CD4-positive, alpha-beta T cell (primary cell): ENCODE results near the gene TRMT44. TPM values are rescaled to one million over a fixed set of nuclear protein-coding genes. Genes with fewer than 3 reads are reported as not detected.

Experiments used
- ATAC-seq: fragments of 200-7000 bp; cut with Tn5 transposase; one replicate; pipeline ENCODE4 v1.10.0; 2022; ENCODE audit warnings: mild to moderate bottlenecking; ENCODE audit not compliant: poor library complexity
- CTCF ChIA-PET: fragments of 350-600 bp; sonication (Branson Sonifier 250); formaldehyde crosslinking; loops from one replicate; lab custom pipeline; 2021; ENCODE audit warnings: antibody characterized with exemption, inconsistent platforms; lab: Charles Lee
- POLR2A ChIA-PET: fragments of 350-600 bp; sonication (Branson Sonifier 250); formaldehyde crosslinking; loops from one replicate; lab custom pipeline; 2021; ENCODE audit warnings: antibody characterized with exemption, inconsistent platforms; lab: Charles Lee
- DNase-seq, 14 experiments: peaks; one replicate each; pipeline ENCODE4 v3.0.0-alpha.2; 2013 to 2020; ENCODE audit warnings: mixed read lengths in 2 of 14
- H3K27ac ChIP-seq, 2 donors: one replicate each; pipeline versions ENCODE4 v1.5.1 to v1.7.0; 2013; ENCODE audit warnings: low read length in 2 of 2, low read depth in 1 of 2, mild to moderate bottlenecking in 1 of 2
- H3K27me3 ChIP-seq, 2 experiments: 1 replicate in 1 of 2; 2 replicates in 1 of 2; pipeline versions ENCODE4 v1.6.1 to v1.7.0; 2013; ENCODE audit warnings: low read length in 2 of 2, control low read depth in 1 of 2, mild to moderate bottlenecking in 1 of 2, moderate library complexity in 1 of 2; ENCODE audit not compliant: insufficient read depth in 2 of 2, control insufficient read depth in 1 of 2
- H3K36me3 ChIP-seq: one replicate; pipeline ENCODE4 v1.6.1; 2013; ENCODE audit warnings: low read length, control low read depth; ENCODE audit not compliant: insufficient read depth
- H3K4me1 ChIP-seq: one replicate; pipeline ENCODE4 v1.6.1; 2013; ENCODE audit warnings: low read length, control low read depth; ENCODE audit not compliant: insufficient read depth
- H3K4me3 ChIP-seq: one replicate; pipeline ENCODE4 v1.5.1; 2013; ENCODE audit warnings: mild to moderate bottlenecking, low read length, moderate library complexity
- H3K9me3 ChIP-seq, 2 experiments: 1 replicate in 1 of 2; 2 replicates in 1 of 2; pipeline versions ENCODE4 v1.6.1 to v1.7.0; 2013; ENCODE audit warnings: low read length in 2 of 2, mild to moderate bottlenecking in 2 of 2, control low read depth in 1 of 2, moderate library complexity in 1 of 2; ENCODE audit not compliant: control insufficient read depth in 1 of 2, insufficient read depth in 1 of 2
- H3K27ac Mint-ChIP-seq: one replicate; pipeline ENCODE4 v1.8.0; 2020; ENCODE audit warnings: mixed read lengths
- H3K27me3 Mint-ChIP-seq: one replicate; pipeline ENCODE4 v1.8.0; 2021; ENCODE audit warnings: mixed read lengths
- H3K36me3 Mint-ChIP-seq: one replicate; pipeline ENCODE4 v1.8.0; 2021; ENCODE audit warnings: low read depth, mixed read lengths
- H3K4me1 Mint-ChIP-seq: one replicate; pipeline ENCODE4 v1.8.0; 2021; ENCODE audit warnings: low read depth, mixed read lengths
- H3K4me3 Mint-ChIP-seq: one replicate; pipeline ENCODE4 v1.8.0; 2020; ENCODE audit warnings: mild to moderate bottlenecking, mixed read lengths
- H3K9me3 Mint-ChIP-seq: one replicate; pipeline ENCODE4 v1.8.0; 2020; ENCODE audit warnings: mixed read lengths
- intact Hi-C, 2 experiments: fragments of 100-400 bp; cut with DNase I in 1 of 2; cut with micrococcal nuclease in 1 of 2; formaldehyde crosslinking; loops; one replicate each; pipeline versions ENCODE4 v1.15.1 to v1.9.0; 2023 to 2025; cut with DNase I, micrococcal nuclease
- total RNA-seq, 174 experiments: library from RNA in 2 of 174; stranded (reverse) in 2 of 174; gene quantifications; one replicate each; pipeline ENCODE4 v1.2.3 and lab custom pipeline; 2021 to 2026
- TF ChIP-seq, protein P1 (sequence below): fragments of 200-600 bp; IDR thresholded peaks from one replicate; pipeline ENCODE4 v1.8.0; 2022; ENCODE audit warnings: antibody characterized with exemption, mild to moderate bottlenecking

The TRMT44 gene
- total RNA-seq, 2 experiments from 2014 or later = 25.6 to 29.2 TPM

DNA sequence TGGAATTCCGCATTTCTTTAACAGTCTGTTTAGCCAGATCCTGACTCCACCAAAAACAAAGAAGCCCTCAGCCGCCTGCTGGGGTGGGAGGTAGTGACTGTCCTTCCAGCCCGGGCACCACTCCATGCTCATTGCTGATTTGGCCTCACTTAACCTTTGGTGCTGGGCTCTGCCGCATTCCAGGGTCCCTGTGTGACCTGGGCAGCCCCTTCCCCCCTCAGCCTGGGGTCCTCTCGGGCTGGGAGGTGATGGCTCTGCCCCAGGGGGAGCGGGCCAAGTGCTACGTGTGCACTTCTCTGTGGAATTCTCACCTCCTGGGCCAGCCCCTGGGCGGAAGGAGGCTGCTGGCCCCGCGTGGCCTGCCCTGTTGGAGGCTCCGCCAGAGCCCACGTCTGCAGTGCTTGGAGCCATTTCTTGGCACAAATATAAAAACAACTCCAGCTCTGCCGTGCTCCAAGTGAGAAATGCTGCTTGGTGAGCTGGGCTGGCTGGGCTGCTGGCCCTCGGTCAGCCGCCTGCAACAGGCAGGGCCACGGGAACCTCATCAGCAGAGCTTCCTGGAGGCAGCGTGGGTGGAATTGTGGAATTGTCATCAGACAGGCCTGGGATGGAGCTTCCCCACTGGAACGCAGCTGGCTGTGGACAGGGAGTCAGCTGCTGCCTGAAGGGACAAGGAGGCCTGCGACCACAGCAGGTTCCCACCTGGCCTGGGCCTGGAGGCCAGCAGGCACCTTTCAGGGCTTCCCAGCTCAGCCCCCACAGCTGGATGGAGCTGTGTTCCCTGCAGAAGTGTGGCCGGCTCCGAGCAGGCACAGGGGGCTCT lies 66.0 kb downstream of the TRMT44 start:
- Histone ChIP-seq H3K27ac (no peak overlapping the region), H3K4me3 (no peak overlapping the region), H3K4me1 (no peaks in the 10 kb centered on the region), H3K9me3 (peaks cover 0 to 6% of the 10 kb centered on the region in 2 experiments), H3K27me3 (no peaks in the 10 kb centered on the region), H3K36me3 (no peaks in the 10 kb centered on the region)
- H3K27ac Mint-ChIP-seq = no peak overlapping the region
- no peak for ATAC-seq
- no peaks in the 10 kb centered on the region for H3K36me3 Mint-ChIP-seq
- H3K9me3 Mint-ChIP-seq = no peaks in the 10 kb centered on the region
- no peaks in the 10 kb centered on the region for H3K4me1 Mint-ChIP-seq
- no peak overlapping the region for H3K4me3 Mint-ChIP-seq
- TF ChIP-seq, protein P1, sequence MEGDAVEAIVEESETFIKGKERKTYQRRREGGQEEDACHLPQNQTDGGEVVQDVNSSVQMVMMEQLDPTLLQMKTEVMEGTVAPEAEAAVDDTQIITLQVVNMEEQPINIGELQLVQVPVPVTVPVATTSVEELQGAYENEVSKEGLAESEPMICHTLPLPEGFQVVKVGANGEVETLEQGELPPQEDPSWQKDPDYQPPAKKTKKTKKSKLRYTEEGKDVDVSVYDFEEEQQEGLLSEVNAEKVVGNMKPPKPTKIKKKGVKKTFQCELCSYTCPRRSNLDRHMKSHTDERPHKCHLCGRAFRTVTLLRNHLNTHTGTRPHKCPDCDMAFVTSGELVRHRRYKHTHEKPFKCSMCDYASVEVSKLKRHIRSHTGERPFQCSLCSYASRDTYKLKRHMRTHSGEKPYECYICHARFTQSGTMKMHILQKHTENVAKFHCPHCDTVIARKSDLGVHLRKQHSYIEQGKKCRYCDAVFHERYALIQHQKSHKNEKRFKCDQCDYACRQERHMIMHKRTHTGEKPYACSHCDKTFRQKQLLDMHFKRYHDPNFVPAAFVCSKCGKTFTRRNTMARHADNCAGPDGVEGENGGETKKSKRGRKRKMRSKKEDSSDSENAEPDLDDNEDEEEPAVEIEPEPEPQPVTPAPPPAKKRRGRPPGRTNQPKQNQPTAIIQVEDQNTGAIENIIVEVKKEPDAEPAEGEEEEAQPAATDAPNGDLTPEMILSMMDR = no peak
- POLR2A ChIA-PET = no interaction called here
- no peak for DNase-seq
- CTCF ChIA-PET = no interaction called here
- H3K27me3 Mint-ChIP-seq = no peaks in the 10 kb centered on the region
- intact Hi-C loops = no loop called here

DNA sequence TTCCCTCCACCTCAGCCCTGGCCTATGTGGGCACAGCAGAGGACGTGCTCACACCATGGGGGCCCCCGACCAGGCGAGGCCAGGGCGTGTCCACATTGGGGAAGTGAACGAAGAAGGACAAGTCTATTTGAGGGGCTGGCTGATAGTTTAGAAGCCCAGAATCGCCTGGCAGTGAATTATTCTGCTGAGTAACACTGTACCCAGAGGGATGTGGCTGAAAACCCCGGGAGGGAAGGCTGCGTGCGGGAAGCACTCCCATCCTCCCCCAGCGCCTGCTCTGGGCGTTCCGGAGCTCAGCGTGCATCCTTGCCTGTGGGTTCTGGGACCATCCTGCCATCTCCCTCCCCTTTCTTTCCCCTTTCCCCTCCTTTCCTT lies 66.6 kb downstream of the TRMT44 start:
- CTCF ChIA-PET = no interaction called here
- DNase-seq (no peak), ATAC-seq (no peak)
- Mint-ChIP-seq H3K27ac (no peak overlapping the region), H3K9me3 (no peaks in the 10 kb centered on the region), H3K4me1 (no peaks in the 10 kb centered on the region), H3K4me3 (no peak overlapping the region), H3K36me3 (no peaks in the 10 kb centered on the region), H3K27me3 (no peaks in the 10 kb centered on the region)
- H3K27ac ChIP-seq = no peak overlapping the region
- intact Hi-C loops = no loop called here
- TF ChIP-seq, protein P1 = no peak
- no peaks in the 10 kb centered on the region for H3K27me3 ChIP-seq
- no peaks in the 10 kb centered on the region for H3K36me3 ChIP-seq
- H3K4me3 ChIP-seq = no peak overlapping the region
- H3K9me3 ChIP-seq = peaks cover 0 to 4% of the 10 kb centered on the region in 2 experiments
- H3K4me1 ChIP-seq = no peaks in the 10 kb centered on the region
- POLR2A ChIA-PET = no interaction called here

DNA sequence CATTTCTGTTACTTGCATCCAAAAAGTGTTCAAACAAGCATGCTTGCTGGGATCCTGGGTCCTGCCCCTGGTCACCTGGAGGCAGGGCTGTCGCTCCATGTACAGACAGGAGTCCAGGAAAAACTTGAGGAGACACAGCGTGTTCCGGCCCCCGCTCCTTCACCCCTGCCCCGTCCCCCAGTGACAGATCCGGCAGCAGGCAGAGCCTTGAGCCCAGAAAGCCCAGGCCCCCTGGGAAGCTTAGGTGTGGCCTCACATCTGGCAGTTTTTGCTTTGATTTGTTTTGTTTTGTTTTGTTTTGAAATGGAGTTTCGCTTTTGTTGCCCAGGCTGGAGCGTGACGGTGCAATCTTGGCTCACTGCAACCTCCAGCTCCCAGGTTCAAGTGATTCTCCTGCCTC lies 67.0 kb downstream of the TRMT44 start:
- no peaks in the 10 kb centered on the region for H3K4me1 Mint-ChIP-seq
- H3K36me3 Mint-ChIP-seq = no peaks in the 10 kb centered on the region
- ChIA-PET CTCF (no interaction called here), POLR2A (no interaction called here)
- Histone ChIP-seq H3K27ac (no peak overlapping the region), H3K36me3 (no peaks in the 10 kb centered on the region), H3K4me1 (no peaks in the 10 kb centered on the region), H3K9me3 (no peaks in the 10 kb centered on the region), H3K4me3 (no peak overlapping the region), H3K27me3 (no peaks in the 10 kb centered on the region)
- H3K27me3 Mint-ChIP-seq = no peaks in the 10 kb centered on the region
- DNase-seq (no peak), ATAC-seq (no peak)
- H3K9me3 Mint-ChIP-seq = no peaks in the 10 kb centered on the region
- no peak overlapping the region for H3K27ac Mint-ChIP-seq
- intact Hi-C loops = no loop called here
- TF ChIP-seq, protein P1 = no peak
- no peak overlapping the region for H3K4me3 Mint-ChIP-seq
